Right atrium auricular region (tissue), 2 donors: ENCODE measurements around the gene PARP1. TPM values are rescaled to one million over a fixed set of nuclear protein-coding genes. Genes with fewer than 3 reads are reported as not detected.

Experiments
- DNase-seq: peaks from one replicate; pipeline ENCODE4 v3.0.0-alpha.2; 2019; ENCODE audit warnings: low spot score
- H3K27ac ChIP-seq, 2 donors: fragments of 200-600 bp; sonication (generic); 1 replicate in 1 of 2; 2 replicates in 1 of 2; pipeline ENCODE4 v1.5.1; 2016 to 2019
- H3K27me3 ChIP-seq, 2 donors: fragments of 200-600 bp; sonication (generic); one replicate each; pipeline versions ENCODE4 v1.5.1 to v1.6.0; 2017 to 2019
- H3K36me3 ChIP-seq: fragments of 200-600 bp; sonication (generic); one replicate; pipeline ENCODE4 v1.5.1; 2016
- H3K4me1 ChIP-seq, 2 donors: fragments of 200-600 bp; sonication (generic); one replicate each; pipeline versions ENCODE4 v1.5.1 to v1.6.0; 2017 to 2019
- H3K4me3 ChIP-seq, 2 donors: fragments of 200-600 bp; sonication (generic); 1 replicate in 1 of 2; 2 replicates in 1 of 2; pipeline ENCODE4 v1.5.1; 2017 to 2019; ENCODE audit warnings: mild to moderate bottlenecking in 1 of 2, moderate library complexity in 1 of 2
- H3K9me3 ChIP-seq, 2 donors: fragments of 200-600 bp; sonication (generic); one replicate each; pipeline ENCODE4 v1.5.1; 2019
- total RNA-seq, 2 donors: library from RNA; depleted of rRNA; stranded (reverse); fragments of >200 nt; gene quantifications; one replicate each; pipeline ENCODE4 v1.1.0, GENCODE V29; 2016
- TF ChIP-seq, protein P1 (sequence below), 2 donors: fragments of 200-600 bp; sonication (generic); IDR thresholded peaks; one replicate each; pipeline ENCODE4 v1.5.1; 2019; ENCODE audit warnings: antibody characterized with exemption in 2 of 2

Gene PARP1
- total RNA-seq, 2 donors from 2014 or later, result 68.0 to 70.6 TPM

DNA sequence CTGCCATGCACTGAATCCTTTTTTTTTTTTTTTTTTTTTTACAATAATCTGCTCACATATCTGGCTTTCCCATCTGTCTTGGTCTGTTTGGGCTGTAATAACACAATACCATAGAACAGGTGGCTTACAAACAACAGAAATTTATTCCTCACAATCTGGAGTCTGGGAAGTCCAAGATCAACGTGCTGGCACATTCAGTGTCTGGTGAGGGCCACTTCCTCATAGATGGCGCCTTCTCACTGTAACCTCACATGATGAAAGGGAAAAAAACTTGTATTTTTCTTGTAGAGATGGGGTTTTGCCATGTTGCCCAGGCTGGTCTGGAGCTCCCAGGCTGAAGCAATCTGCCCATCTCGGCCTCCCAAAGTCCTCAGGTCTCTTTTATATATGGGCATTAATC, 13.0 kb upstream of the PARP1 start:
- no peaks in the 10 kb centered on the region for H3K9me3 ChIP-seq
- no peak overlapping the region for H3K27ac ChIP-seq
- DNase-seq, result no peak
- H3K27me3 ChIP-seq, result no peaks in the 10 kb centered on the region
- TF ChIP-seq, protein P1, sequence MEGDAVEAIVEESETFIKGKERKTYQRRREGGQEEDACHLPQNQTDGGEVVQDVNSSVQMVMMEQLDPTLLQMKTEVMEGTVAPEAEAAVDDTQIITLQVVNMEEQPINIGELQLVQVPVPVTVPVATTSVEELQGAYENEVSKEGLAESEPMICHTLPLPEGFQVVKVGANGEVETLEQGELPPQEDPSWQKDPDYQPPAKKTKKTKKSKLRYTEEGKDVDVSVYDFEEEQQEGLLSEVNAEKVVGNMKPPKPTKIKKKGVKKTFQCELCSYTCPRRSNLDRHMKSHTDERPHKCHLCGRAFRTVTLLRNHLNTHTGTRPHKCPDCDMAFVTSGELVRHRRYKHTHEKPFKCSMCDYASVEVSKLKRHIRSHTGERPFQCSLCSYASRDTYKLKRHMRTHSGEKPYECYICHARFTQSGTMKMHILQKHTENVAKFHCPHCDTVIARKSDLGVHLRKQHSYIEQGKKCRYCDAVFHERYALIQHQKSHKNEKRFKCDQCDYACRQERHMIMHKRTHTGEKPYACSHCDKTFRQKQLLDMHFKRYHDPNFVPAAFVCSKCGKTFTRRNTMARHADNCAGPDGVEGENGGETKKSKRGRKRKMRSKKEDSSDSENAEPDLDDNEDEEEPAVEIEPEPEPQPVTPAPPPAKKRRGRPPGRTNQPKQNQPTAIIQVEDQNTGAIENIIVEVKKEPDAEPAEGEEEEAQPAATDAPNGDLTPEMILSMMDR (IDR thresholded peaks at IDR 0.05), result no peak
- no peak overlapping the region for H3K4me3 ChIP-seq
- H3K36me3 ChIP-seq, result no peaks in the 10 kb centered on the region
- peaks cover 0 to 4% of the 10 kb centered on the region in 2 donors for H3K4me1 ChIP-seq

DNA sequence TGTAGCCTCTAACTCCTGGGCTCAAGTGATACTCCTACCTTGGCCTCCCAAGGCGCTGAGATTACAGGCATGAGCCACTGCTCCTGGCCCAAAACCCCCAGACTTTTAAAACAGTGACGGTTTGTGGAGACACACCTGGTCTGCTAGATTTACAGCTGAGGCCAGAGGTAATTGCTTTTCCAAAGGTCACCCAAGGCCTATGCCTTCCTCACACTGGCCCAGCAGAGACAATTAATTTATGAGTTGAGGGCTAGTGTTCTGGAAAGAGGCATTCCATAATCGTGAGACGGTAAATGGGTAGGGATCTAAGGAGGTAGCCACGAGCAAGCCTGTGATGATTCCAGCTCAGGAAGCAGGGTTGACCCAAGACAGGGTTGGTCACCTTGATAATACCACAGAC, 12.4 kb upstream of the PARP1 start:
- Histone ChIP-seq H3K36me3 (no peaks in the 10 kb centered on the region), H3K4me3 (no peak overlapping the region), H3K9me3 (no peaks in the 10 kb centered on the region), H3K27ac (no peak overlapping the region), H3K27me3 (no peaks in the 10 kb centered on the region), H3K4me1 (peaks cover 0 to 4% of the 10 kb centered on the region in 2 donors)
- TF ChIP-seq, protein P1 (IDR thresholded peaks at IDR 0.05), result no peak
- DNase-seq, result no peak

DNA sequence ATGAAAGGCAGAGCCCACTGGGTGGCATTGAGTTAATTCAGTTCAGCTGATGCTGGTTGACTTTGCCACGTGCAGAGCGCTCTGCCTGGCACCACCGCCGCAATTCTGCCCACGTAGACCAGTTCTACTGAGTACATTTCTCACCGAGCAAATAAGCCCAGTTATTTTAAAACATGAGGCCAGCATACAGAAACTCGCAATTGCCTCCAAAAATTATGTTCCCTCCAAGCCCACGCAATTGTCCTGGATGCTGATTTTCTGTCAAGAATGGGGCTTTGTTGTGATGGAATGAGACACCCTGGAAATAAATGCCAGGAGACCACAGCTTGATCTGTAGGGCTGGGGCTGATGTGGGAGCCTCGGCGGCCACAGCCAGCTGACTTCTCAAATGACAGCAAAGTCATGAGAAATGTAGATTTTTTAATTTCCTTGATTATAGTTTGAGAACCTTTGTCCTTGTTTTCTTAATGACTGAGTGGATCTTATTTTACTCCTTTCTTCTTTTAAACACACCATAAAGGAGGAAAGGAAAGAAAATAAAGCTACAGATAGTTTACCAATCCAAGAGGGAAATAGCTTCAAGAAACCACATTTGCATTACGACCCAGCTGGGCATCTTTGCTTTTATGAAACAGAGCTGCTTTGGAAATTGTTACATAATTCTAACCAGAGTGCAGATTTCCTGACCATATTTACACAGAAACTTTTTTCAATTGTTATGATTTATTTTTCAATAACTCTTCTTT, 11.6 kb upstream of the PARP1 start:
- H3K9me3 ChIP-seq, result no peaks in the 10 kb centered on the region
- DNase-seq, result no peak
- TF ChIP-seq, protein P1 (IDR thresholded peaks at IDR 0.05), result no peak
- no peaks in the 10 kb centered on the region for H3K36me3 ChIP-seq
- no peak overlapping the region for H3K4me3 ChIP-seq
- H3K27ac ChIP-seq, result no peak overlapping the region
- no peaks in the 10 kb centered on the region for H3K27me3 ChIP-seq
- no peaks in the 10 kb centered on the region for H3K4me1 ChIP-seq

GRCh38 chr1:226417830-226418546, 10.1 kb upstream of the PARP1 start:
- no peaks in the 10 kb centered on the region for H3K9me3 ChIP-seq
- H3K27ac ChIP-seq, result no peak overlapping the region
- H3K4me1 ChIP-seq, result no peaks in the 10 kb centered on the region
- no peaks in the 10 kb centered on the region for H3K36me3 ChIP-seq
- no peak for DNase-seq
- TF ChIP-seq, protein P1 (IDR thresholded peaks at IDR 0.05), result no peak
- no peaks in the 10 kb centered on the region for H3K27me3 ChIP-seq
- no peak overlapping the region for H3K4me3 ChIP-seq

- Histone ChIP-seq H3K27ac (no peak overlapping the region), H3K27me3 (no peaks in the 10 kb centered on the region), H3K36me3 (no peaks in the 10 kb centered on the region), H3K4me3 (no peak overlapping the region), H3K9me3 (no peaks in the 10 kb centered on the region), H3K4me1 (no peaks in the 10 kb centered on the region)
- no peak for DNase-seq
- TF ChIP-seq, protein P1 (IDR thresholded peaks at IDR 0.05), result no peak
Measured at GRCh38 chr1:226417350-226417749, 9.5 kb upstream of the PARP1 start.
